Middle frontal gyrus (tissue), 1 donor: ENCODE data around the gene SSBP4.
"Not testable (repeated sequence)": the region's sequence is repeated elsewhere in the genome, so short reads cannot be mapped to it uniquely, and the experiment has no call there.

Experiments used
- DNase-seq: peaks from one replicate; pipeline ENCODE4 v3.0.0-alpha.2; 2015; ENCODE audit warnings: low spot score; ENCODE audit errors: extremely low spot score

Gene SSBP4

GRCh38 chr19:18392926-18393325 lies 26.3 kb upstream of the SSBP4 start:
- no peak for DNase-seq

GRCh38 chr19:18393836-18394235 lies 25.4 kb upstream of the SSBP4 start:
- DNase-seq = no peak

- DNase-seq = no peak
These were observed 22.5 kb upstream of the SSBP4 start for GRCh38 chr19:18396471-18397241.

- DNase-seq = no peak
These were observed 21.7 kb upstream of the SSBP4 start, which contains the start of gene LRRC25 for GRCh38 chr19:18397242-18398202. Gene LRRC25 (minus strand): TSS chr19:18397622. CDS start chr19:18396963, 659 bp downstream.

- DNase-seq = no peak
These were observed 20.2 kb upstream of the SSBP4 start for GRCh38 chr19:18399008-18399407.

GRCh38 chr19:18401580-18402112 lies 17.6 kb upstream of the SSBP4 start:
- no peak for DNase-seq

GRCh38 chr19:18402455-18403248 lies 16.5 kb upstream of the SSBP4 start:
- DNase-seq = not testable (repeated sequence)

GRCh38 chr19:18405754-18406153 lies 13.4 kb upstream of the SSBP4 start:
- DNase-seq = not testable (repeated sequence)

GRCh38 chr19:18406749-18407148 lies 12.4 kb upstream of the SSBP4 start:
- DNase-seq = no peak

GRCh38 chr19:18408053-18408476 lies 11.1 kb upstream of the SSBP4 start:
- no peak for DNase-seq

- no peak for DNase-seq
These were observed 6.5 kb upstream of the SSBP4 start for GRCh38 chr19:18412610-18413239.

- no peak for DNase-seq
These were observed 4.6 kb upstream of the SSBP4 start for GRCh38 chr19:18414504-18415177.

GRCh38 chr19:18415178-18415867 lies 3.9 kb upstream of the SSBP4 start:
- no peak for DNase-seq

GRCh38 chr19:18416778-18417249 lies 2.4 kb upstream of the SSBP4 start:
- no peak for DNase-seq

GRCh38 chr19:18417250-18418028 lies 1.8 kb upstream of the SSBP4 start:
- DNase-seq = no peak

GRCh38 chr19:18418029-18418482 lies 1.1 kb upstream of the SSBP4 start:
- DNase-seq = no peak

GRCh38 chr19:18418483-18419194 lies 559 bp upstream of the SSBP4 start:
- no peak for DNase-seq
